NT2/D1 (cell line): ENCODE data around the gene EFHD1.

ENCODE experiments used
- SUZ12 ChIP-seq: IDR thresholded peaks from 2 replicates; pipeline ENCODE4 v1.6.1; 2011; ENCODE audit not compliant: insufficient read length, insufficient read depth; ENCODE audit errors: extremely low read depth
- YY1 ChIP-seq: IDR thresholded peaks from 2 replicates; pipeline ENCODE4 v1.6.1; 2011; ENCODE audit not compliant: insufficient read length, insufficient read depth
- ZNF274 ChIP-seq: IDR thresholded peaks from 2 replicates; pipeline ENCODE4 v1.6.1; 2011; ENCODE audit warnings: mild to moderate bottlenecking, low read depth, low read length

- TF ChIP-seq YY1, result no peak
- TF ChIP-seq SUZ12, result no peak
- TF ChIP-seq ZNF274, result no peak
These were observed 22.3 kb upstream of the EFHD1 start for GRCh38 chr2:232611061-232611460.
